ENCODE results near the gene OTUB1. TPM values are rescaled to one million over a fixed set of nuclear protein-coding genes. Genes with fewer than 3 reads are reported as not detected.
A peak's percentile ranks its signal among the peaks of the same experiment; 100 is the strongest.
"Not testable (repeated sequence)": the region's sequence is repeated elsewhere in the genome, so short reads cannot be mapped to it uniquely, and the experiment has no call there.

Gene OTUB1
- total and polyA plus RNA-seq, 2 experiments from 2014 or later: 48.3 to 123 TPM

DNA sequence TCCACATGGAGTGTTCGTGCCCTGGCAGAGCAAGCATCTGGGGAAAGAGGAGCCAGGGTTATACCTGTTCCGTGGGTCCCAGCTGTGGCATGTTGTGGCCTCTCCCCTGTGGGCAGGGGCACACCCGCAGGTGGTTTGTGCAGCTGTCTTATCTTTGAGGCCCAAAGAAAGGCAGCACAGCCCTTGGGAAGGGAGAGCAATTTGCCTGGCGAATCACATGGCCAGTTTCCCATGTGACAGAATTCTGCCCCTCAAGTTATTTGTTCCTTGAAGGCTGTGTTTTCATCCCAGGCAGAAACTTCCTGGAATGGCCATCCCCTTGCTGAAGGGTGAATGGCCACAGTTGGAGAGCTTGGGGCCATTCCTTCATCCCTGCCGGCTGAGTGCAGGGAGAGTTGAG lies 28.2 kb upstream of the OTUB1 start:
- Histone ChIP-seq H3F3A (ENCODE audit: insufficient read depth) (no peaks in the 10 kb centered on the region), H3K27ac (no peak overlapping the region), H3K4me2 (ENCODE audit: unreplicated experiment) (no peak overlapping the region), H3K9me2 (ENCODE audit: insufficient read depth) (no peaks in the 10 kb centered on the region), H3K79me2 (ENCODE audit: insufficient read depth) (no peaks in the 10 kb centered on the region), H3K9ac (no peak overlapping the region), H4K20me1 (ENCODE audit: insufficient read depth) (no peaks in the 10 kb centered on the region), H3K36me3 (ENCODE audit: low read depth) (no peaks in the 10 kb centered on the region), H2AFZ (no peak overlapping the region), H3K9me3 (ENCODE audit: low read depth) (no peaks in the 10 kb centered on the region), H3K4me3 (no peak overlapping the region), H3K4me1 (ENCODE audit: insufficient read depth) (peaks cover 3% of the 10 kb centered on the region; the same call in 1 of the 2 replicates), H3K27me3 (replicated peaks; ENCODE audit: insufficient read depth) (no peaks in the 10 kb centered on the region)
- TF ChIP-seq EZH2phosphoT487 (IDR thresholded peaks at IDR 0.05; ENCODE audit: insufficient read depth, low read depth): no peak
- TF ChIP-seq EZH2 (IDR thresholded peaks at IDR 0.05; ENCODE audit: insufficient read depth, poor library complexity, severe bottlenecking): no peak
- in situ Hi-C loops (cut with MboI): no loop called here
- DNase-seq: no peak
- 92 to 98% methylated on average over 5 of the region's 5 CpGs for WGBS, 2 experiments (ENCODE audit: low coverage in 1 of 2, low lambda C conversion rate in 2 of 2, missing lambda C conversion rate in 2 of 2)

DNA sequence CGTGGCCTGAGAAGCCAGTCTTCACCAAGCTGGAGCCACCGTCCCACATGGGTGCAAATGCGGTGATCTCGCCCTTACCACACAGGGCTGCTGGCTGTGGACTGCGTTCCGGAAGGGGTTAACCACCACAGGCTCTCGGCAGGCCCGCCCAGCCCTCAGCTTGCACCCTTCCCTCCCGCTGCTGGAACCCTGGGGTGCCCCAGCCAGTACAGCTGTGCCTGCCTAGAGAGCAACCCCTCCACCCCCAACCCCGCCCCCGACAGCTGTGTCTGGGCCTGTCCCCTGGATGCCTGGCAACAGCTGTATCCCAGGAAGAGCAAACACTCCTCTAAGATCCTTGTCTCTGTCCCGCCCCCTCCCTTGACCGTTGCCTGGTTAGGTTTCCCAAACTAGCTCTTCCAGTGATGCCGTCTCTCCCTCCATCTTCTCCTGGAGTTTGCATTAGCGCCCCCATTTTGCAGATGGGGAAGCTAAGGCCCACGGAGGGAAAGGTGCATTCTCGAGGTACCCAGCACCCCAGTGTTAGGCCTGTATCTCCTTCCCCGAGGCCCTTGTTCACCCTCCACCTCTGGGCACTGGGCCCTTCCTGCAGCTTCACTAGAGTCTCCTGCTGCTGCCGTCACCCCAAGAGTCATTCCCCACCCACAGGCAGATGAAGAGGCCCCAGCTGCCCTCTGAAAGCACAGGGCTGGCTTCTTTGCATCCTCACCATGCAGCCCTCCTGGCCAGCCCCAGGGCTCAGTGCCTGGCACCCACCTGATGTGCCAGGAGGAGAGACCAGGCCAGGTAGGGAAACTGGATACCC lies 24.4 kb upstream of the OTUB1 start:
- in situ Hi-C loops (cut with MboI): no loop called here
- no peak overlapping the region for H3K4me2 ChIP-seq (ENCODE audit: unreplicated experiment)
- 11 to 15% methylated on average over 12 to 17 of the region's 19 CpGs for WGBS, 2 experiments (ENCODE audit: low coverage in 1 of 2, low lambda C conversion rate in 2 of 2, missing lambda C conversion rate in 2 of 2)

DNA sequence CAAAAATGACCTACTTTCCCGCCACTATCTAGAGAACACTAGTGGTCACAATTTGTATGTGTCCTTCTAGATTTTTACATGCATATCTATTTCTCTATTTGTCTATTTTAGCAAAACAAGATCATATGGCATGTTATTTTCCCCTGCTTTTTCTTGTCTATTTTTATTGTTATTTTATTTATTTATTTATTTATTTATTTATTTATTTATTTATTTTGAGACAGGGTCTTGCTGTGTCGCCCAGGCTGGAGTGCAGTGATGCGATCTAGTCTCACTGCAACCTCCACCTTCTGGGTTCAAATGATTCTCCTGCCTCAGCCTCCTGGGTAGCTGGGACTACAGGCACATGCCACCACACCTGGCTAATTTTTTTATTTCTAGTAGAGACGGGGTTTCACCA lies 22.3 kb upstream of the OTUB1 start:
- H3K9me2 ChIP-seq (ENCODE audit: insufficient read depth); H2AFZ ChIP-seq; H3K4me1 ChIP-seq (ENCODE audit: insufficient read depth); H3K4me3 ChIP-seq; H3K9me3 ChIP-seq (ENCODE audit: low read depth); H3F3A ChIP-seq (ENCODE audit: insufficient read depth); H3K27me3 ChIP-seq (replicated peaks; ENCODE audit: insufficient read depth); H4K20me1 ChIP-seq (ENCODE audit: insufficient read depth); H3K27ac ChIP-seq; H3K36me3 ChIP-seq (ENCODE audit: low read depth); H3K79me2 ChIP-seq (ENCODE audit: insufficient read depth); H3K4me2 ChIP-seq (ENCODE audit: unreplicated experiment); DNase-seq; in situ Hi-C loops (cut with MboI); H3K9ac ChIP-seq: not testable (repeated sequence)
- WGBS, 2 experiments (ENCODE audit: low coverage in 1 of 2, low lambda C conversion rate in 2 of 2, missing lambda C conversion rate in 2 of 2): 83 to 89% methylated on average over 4 of the region's 4 CpGs

More for the DNA sequence above, 24.4 kb upstream of the OTUB1 start:
- Histone ChIP-seq H3K27ac (no peak overlapping the region), H3K9ac (0 out of 2 replicates have a peak overlapping the region, but pooled peaks have one; percentile 13), H3K79me2 (ENCODE audit: insufficient read depth) (no peaks in the 10 kb centered on the region), H3K4me1 (ENCODE audit: insufficient read depth) (peaks cover 3% of the 10 kb centered on the region; the same call in 1 of the 2 replicates), H3K36me3 (ENCODE audit: low read depth) (no peaks in the 10 kb centered on the region), H3F3A (ENCODE audit: insufficient read depth) (no peaks in the 10 kb centered on the region), H4K20me1 (ENCODE audit: insufficient read depth) (no peaks in the 10 kb centered on the region), H2AFZ (no peak overlapping the region), H3K9me2 (ENCODE audit: insufficient read depth) (no peaks in the 10 kb centered on the region), H3K4me3 (no peak overlapping the region), H3K27me3 (replicated peaks; ENCODE audit: insufficient read depth) (no peaks in the 10 kb centered on the region), H3K9me3 (ENCODE audit: low read depth) (no peaks in the 10 kb centered on the region)
- TF ChIP-seq EZH2 (IDR thresholded peaks at IDR 0.05; ENCODE audit: insufficient read depth, poor library complexity, severe bottlenecking) (no peak), EZH2phosphoT487 (IDR thresholded peaks at IDR 0.05; ENCODE audit: insufficient read depth, low read depth) (no peak)
- DNase-seq: peak; percentile 70

DNA sequence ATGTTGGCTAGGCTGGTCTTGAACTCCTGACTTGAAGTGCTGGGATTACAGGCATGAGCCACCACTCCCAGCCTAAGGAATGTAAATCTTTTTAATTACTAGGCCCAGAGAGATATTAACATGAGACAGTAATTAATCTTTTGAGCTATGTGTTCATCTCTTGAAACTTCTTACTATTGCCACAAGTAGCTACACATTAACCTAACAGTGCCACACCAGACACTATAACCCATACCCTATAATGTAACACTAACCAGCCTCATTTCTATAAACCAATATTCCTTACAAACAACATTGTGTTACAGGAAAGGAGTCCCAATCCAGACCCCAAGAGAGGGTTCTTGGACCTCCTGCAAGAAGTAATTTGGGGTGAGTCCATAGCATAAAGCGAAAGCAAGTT lies 19.8 kb upstream of the OTUB1 start:
- peaks cover 3% of the 10 kb centered on the region; the same call in 1 of the 2 replicates for H3K4me1 ChIP-seq (ENCODE audit: insufficient read depth)
- no peak overlapping the region for H3K27ac ChIP-seq
- TF ChIP-seq EZH2 (IDR thresholded peaks at IDR 0.05; ENCODE audit: insufficient read depth, poor library complexity, severe bottlenecking) (no peak), EZH2phosphoT487 (IDR thresholded peaks at IDR 0.05; ENCODE audit: insufficient read depth, low read depth) (no peak)
- H3K4me3 ChIP-seq: no peak overlapping the region
- DNase-seq: no peak
- H3K4me2 ChIP-seq (ENCODE audit: unreplicated experiment): no peak overlapping the region
- no peaks in the 10 kb centered on the region for H3K9me2 ChIP-seq (ENCODE audit: insufficient read depth)
- H3K79me2 ChIP-seq (ENCODE audit: insufficient read depth): no peaks in the 10 kb centered on the region
- H2AFZ ChIP-seq: no peak overlapping the region
- no peak overlapping the region for H3K9ac ChIP-seq
- no peaks in the 10 kb centered on the region for H3K27me3 ChIP-seq (replicated peaks; ENCODE audit: insufficient read depth)
- H3K36me3 ChIP-seq (ENCODE audit: low read depth): no peaks in the 10 kb centered on the region
- in situ Hi-C loops (cut with MboI): no loop called here
- WGBS, 2 experiments (ENCODE audit: low coverage in 1 of 2, low lambda C conversion rate in 2 of 2, missing lambda C conversion rate in 2 of 2): 89 to 100% methylated on average over 1 of the region's 1 CpG
- H3K9me3 ChIP-seq (ENCODE audit: low read depth): no peaks in the 10 kb centered on the region
- H3F3A ChIP-seq (ENCODE audit: insufficient read depth): no peaks in the 10 kb centered on the region
- no peaks in the 10 kb centered on the region for H4K20me1 ChIP-seq (ENCODE audit: insufficient read depth)
